ENCODE measurements around the gene FAF1.

FAF1 gene

DNA sequence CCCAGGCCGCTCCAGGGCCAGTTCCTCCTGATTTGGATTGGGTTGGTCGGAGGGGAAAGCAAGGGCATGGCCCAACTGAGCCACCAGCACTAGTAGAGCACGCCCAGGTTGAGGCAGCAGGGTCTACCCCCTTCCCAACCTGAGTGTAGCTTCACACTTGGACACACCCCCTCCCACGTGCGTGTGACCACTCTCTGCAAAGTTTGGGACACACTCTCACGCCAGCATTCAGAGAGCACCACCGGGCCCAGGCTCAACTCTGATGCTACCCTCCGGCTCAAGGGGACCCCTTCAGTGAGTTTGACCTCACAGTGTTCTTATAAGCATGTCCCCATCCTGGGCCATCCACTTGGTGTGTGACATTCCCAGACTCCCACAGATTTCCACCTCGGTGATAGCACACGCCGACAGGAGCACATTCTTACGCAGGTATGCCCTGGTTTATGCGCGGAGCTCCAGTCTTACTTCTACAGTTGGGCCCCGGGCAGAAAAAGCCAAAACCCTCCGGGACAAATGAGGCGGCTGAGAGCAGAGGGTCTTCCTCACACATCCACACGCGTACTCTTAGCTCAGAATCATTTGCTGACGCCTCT, 533.9 kb downstream of the FAF1 start:
- H3K27ac ChIP-seq, result no peak overlapping the region
- H3K4me3 ChIP-seq, result no peak overlapping the region
- intact Hi-C loops (cut with DNase I; ENCODE audit: low total_unique reads), result no loop called here
- no peak for DNase-seq
- peaks cover 0 to 60% (median 47%) of the 10 kb centered on the region in 4 donors for H3K4me1 ChIP-seq
- no peaks in the 10 kb centered on the region for H3K9me3 ChIP-seq
- H3K27me3 ChIP-seq, result peaks cover 0 to 100% of the 10 kb centered on the region in 2 donors
- TF ChIP-seq, protein P1, sequence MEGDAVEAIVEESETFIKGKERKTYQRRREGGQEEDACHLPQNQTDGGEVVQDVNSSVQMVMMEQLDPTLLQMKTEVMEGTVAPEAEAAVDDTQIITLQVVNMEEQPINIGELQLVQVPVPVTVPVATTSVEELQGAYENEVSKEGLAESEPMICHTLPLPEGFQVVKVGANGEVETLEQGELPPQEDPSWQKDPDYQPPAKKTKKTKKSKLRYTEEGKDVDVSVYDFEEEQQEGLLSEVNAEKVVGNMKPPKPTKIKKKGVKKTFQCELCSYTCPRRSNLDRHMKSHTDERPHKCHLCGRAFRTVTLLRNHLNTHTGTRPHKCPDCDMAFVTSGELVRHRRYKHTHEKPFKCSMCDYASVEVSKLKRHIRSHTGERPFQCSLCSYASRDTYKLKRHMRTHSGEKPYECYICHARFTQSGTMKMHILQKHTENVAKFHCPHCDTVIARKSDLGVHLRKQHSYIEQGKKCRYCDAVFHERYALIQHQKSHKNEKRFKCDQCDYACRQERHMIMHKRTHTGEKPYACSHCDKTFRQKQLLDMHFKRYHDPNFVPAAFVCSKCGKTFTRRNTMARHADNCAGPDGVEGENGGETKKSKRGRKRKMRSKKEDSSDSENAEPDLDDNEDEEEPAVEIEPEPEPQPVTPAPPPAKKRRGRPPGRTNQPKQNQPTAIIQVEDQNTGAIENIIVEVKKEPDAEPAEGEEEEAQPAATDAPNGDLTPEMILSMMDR (IDR thresholded peaks at IDR 0.05), result no peak
- no peaks in the 10 kb centered on the region for H3K36me3 ChIP-seq

DNA sequence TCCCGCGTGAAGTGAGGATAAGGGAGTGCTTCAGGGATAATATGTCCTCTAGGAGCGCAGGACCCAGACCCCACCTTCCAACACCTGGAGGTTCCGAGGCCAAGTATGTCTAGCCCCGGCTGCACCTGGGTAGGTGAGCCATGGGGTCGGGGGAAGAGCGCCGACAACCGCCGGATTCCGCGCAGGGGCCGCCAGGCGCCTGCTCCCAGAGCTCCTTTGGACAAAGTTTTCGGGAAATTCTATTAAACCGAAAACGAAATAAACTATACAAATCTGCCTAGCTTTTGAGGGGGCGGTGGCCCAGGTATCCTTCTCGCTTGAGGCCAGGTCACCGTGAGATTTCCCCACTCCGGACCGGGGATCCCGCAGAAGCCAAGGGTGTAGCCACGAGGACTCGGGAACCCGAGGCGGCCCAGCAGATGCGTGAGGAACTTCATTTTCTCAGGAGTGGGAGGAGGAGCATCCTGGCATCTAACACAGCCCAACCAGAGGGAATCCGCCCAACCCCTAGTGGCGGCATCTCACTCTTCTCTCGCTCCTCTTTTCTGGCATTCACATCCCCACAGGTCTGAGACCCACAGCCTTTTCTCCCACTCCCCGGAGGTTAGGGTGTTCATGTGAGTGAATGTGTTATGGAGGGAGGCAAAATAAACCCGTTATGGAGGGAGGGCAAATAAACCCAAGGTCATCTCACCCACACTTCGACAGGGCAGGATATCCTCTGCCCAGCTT, 534.5 kb downstream of the FAF1 start:
- no peak overlapping the region for H3K27ac ChIP-seq
- TF ChIP-seq, protein P1 (IDR thresholded peaks at IDR 0.05), result no peak
- DNase-seq, result no peak
- H3K4me3 ChIP-seq, result no peak overlapping the region
- peaks cover 0 to 66% (median 53%) of the 10 kb centered on the region in 4 donors for H3K4me1 ChIP-seq
- H3K36me3 ChIP-seq, result no peaks in the 10 kb centered on the region
- peaks cover 0 to 100% of the 10 kb centered on the region in 2 donors for H3K27me3 ChIP-seq
- H3K9me3 ChIP-seq, result no peaks in the 10 kb centered on the region
- intact Hi-C loops (cut with DNase I; ENCODE audit: low total_unique reads), result no loop called here

DNA sequence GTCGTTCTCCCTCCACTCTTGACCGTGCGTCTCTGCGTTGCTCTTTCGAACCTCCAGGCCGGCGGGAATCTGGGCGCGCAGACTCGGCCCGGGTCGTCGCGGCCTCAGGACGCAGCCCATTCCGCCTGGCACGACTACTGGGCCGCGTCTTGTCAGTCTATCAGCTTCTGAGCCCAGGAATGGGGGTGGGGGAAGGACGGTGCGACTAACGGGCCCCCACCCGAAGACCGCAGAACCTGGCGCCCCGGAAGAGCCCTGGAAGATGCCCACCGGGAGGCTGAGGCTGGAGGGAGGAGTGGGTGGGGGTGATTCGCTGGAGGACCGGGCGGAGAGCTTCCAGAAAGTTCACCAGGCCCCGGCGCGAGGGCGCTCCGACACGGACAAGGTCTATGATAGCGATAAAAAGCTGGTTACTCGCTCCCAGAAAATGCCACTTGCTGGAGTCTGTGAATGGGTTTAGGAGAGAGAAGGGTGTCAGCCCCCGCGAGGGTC, 535.1 kb downstream of the FAF1 start:
- intact Hi-C loops (cut with DNase I; ENCODE audit: low total_unique reads), result no loop called here
- no peaks in the 10 kb centered on the region for H3K9me3 ChIP-seq
- peaks cover 0 to 100% of the 10 kb centered on the region in 2 donors for H3K27me3 ChIP-seq
- H3K27ac ChIP-seq, result no peak overlapping the region
- H3K4me1 ChIP-seq, result peaks cover 0 to 71% (median 55%) of the 10 kb centered on the region in 4 donors
- TF ChIP-seq, protein P1 (IDR thresholded peaks at IDR 0.05), result no peak
- no peak for DNase-seq
- H3K36me3 ChIP-seq, result no peaks in the 10 kb centered on the region
- H3K4me3 ChIP-seq, result peak overlapping the region; percentile 7 to 42

DNA sequence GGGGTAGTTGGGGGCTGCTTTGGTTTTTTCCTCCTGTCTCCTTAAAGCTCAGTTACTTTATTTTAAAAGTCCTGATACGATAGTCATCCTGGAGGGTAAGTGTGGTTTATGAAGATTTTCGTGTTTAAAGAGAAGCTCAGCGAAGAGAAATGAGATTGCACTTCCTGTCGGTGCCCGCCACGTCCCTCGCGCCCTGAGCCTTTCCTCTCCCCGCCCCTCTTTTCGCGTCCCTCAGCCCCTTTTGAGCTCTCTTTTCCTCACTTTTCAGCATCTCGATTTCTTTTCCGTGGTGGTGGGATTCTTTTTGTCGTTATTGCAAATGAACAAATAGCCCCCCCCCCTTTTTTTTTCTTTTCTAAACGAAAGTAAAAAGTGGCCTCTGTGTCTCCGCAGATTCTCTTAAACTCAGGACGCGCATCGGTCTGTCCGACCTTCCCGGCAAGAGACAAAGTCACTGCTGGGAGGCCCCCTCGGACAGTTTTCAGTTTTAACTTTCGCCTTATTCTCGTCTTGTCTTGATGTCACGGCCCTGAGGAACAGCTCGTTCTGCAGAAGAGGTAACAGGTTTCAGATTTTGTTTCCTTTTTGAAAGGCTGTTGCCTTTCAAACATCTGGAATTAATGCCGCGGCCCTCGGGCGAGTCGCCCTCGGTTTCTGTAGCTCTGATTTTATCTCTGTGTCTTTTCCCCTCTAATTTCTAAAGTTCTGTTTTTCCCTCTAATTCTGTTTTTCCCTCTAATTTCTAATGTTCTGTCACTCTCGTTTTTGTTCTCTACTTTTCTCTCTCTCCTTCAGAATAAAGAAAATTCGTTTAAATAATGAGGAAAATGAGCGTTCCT, 535.8 kb downstream of the FAF1 start:
- no peaks in the 10 kb centered on the region for H3K9me3 ChIP-seq
- peaks cover 0 to 75% (median 60%) of the 10 kb centered on the region in 4 donors for H3K4me1 ChIP-seq
- peaks cover 0 to 100% of the 10 kb centered on the region in 2 donors for H3K27me3 ChIP-seq
- TF ChIP-seq, protein P1 (IDR thresholded peaks at IDR 0.05), result no peak
- DNase-seq, result no peak
- intact Hi-C loops (cut with DNase I; ENCODE audit: low total_unique reads), result no loop called here
- no peak overlapping the region for H3K27ac ChIP-seq
- H3K4me3 ChIP-seq, result peak overlapping the region; percentile 27 to 42
- H3K36me3 ChIP-seq, result no peaks in the 10 kb centered on the region

DNA sequence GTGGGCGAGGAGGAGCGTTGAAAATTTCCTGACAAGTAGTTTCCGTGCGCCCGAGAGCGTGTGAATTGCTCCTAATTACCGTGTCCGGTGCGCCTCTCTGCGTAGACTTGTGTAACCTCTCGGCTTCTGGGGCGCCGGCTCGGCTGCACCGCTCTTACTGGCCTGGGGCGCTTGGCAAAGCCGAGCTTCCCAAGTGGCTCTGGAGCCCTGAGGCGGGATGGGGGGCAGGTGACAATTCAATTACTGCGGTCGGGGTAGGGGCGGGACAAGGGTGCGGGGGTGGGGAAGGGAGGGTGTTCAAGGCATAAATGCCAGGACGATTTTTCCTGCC, 536.4 kb downstream of the FAF1 start:
- intact Hi-C loops (cut with DNase I; ENCODE audit: low total_unique reads), result no loop called here

More for the DNA sequence above, 536.4 kb downstream of the FAF1 start:
- DNase-seq, result no peak
- Histone ChIP-seq H3K9me3 (no peaks in the 10 kb centered on the region), H3K27me3 (peaks cover 0 to 100% of the 10 kb centered on the region in 2 donors), H3K4me1 (peaks cover 0 to 82% (median 66%) of the 10 kb centered on the region in 4 donors), H3K36me3 (no peaks in the 10 kb centered on the region), H3K27ac (no peak overlapping the region), H3K4me3 (peak overlapping the region; percentile 27 to 42)
- TF ChIP-seq, protein P1 (IDR thresholded peaks at IDR 0.05), result no peak

All from tibial artery (tissue), 4 donors.